CD4-positive, alpha-beta T cell treated with Interleukin-15 for 4 hours (primary cell): ENCODE data around the gene LAMB4.

Source experiments
- DNase-seq: peaks from one replicate; pipeline ENCODE4 v3.0.0-alpha.2; 2020; ENCODE audit warnings: low spot score

LAMB4 gene

GRCh38 chr7:108109221-108109908 lies 20.8 kb downstream of the LAMB4 start:
- no peak for DNase-seq

- no peak for DNase-seq
These were observed 22.0 kb downstream of the LAMB4 start for GRCh38 chr7:108108131-108108530.

GRCh38 chr7:108104324-108104723 lies 25.8 kb downstream of the LAMB4 start:
- DNase-seq = no peak

- no peak for DNase-seq
These were observed 26.4 kb downstream of the LAMB4 start for GRCh38 chr7:108103558-108104298.

- DNase-seq = no peak
These were observed 27.4 kb downstream of the LAMB4 start for GRCh38 chr7:108102671-108103312.

GRCh38 chr7:108101759-108102158 lies 28.4 kb downstream of the LAMB4 start:
- DNase-seq = no peak

- DNase-seq = no peak
These were observed 30.4 kb downstream of the LAMB4 start for GRCh38 chr7:108099713-108100112.

GRCh38 chr7:108097703-108098102 lies 32.5 kb downstream of the LAMB4 start:
- DNase-seq = no peak

GRCh38 chr7:108096996-108097395 lies 33.2 kb downstream of the LAMB4 start:
- DNase-seq = no peak

GRCh38 chr7:108094933-108095710 lies 35.0 kb downstream of the LAMB4 start:
- DNase-seq = no peak

- no peak for DNase-seq
These were observed 35.8 kb downstream of the LAMB4 start for GRCh38 chr7:108094346-108094745.

GRCh38 chr7:108093851-108094331 lies 36.3 kb downstream of the LAMB4 start:
- DNase-seq = no peak

- no peak for DNase-seq
These were observed 36.8 kb downstream of the LAMB4 start for GRCh38 chr7:108093341-108093740.

GRCh38 chr7:108091461-108091831 lies 38.7 kb downstream of the LAMB4 start:
- no peak for DNase-seq

GRCh38 chr7:108090791-108091460 lies 39.2 kb downstream of the LAMB4 start:
- DNase-seq = no peak

- DNase-seq = no peak
These were observed 40.8 kb downstream of the LAMB4 start for GRCh38 chr7:108089381-108089780.

- no peak for DNase-seq
These were observed 41.4 kb downstream of the LAMB4 start for GRCh38 chr7:108088729-108089128.

GRCh38 chr7:108087778-108088177 lies 42.4 kb downstream of the LAMB4 start:
- DNase-seq = no peak

- no peak for DNase-seq
These were observed 43.2 kb downstream of the LAMB4 start for GRCh38 chr7:108086962-108087361.

GRCh38 chr7:108086546-108086945 lies 43.6 kb downstream of the LAMB4 start:
- DNase-seq = no peak

- no peak for DNase-seq
These were observed 46.2 kb downstream of the LAMB4 start for GRCh38 chr7:108083980-108084379.
